GM23248 (cell line): ENCODE measurements around the gene C3AR1. TPM values are rescaled to one million over a fixed set of nuclear protein-coding genes. Genes with fewer than 3 reads are reported as not detected.

ENCODE experiments used
- DNase-seq: peaks from one replicate; pipeline ENCODE4 v3.0.0-alpha.2; 2015
- H2AFZ ChIP-seq: fragments of 200-600 bp; sonication (generic); 2 replicates; pipeline ENCODE4 v1.6.1; 2016; ENCODE audit warnings: antibody characterized with exemption
- H3F3A ChIP-seq: fragments of 200-600 bp; sonication (generic); 2 replicates; pipeline ENCODE4 v1.6.1; 2016; ENCODE audit warnings: mild to moderate bottlenecking, antibody characterized with exemption, mixed run types; ENCODE audit not compliant: insufficient read depth
- H3K27ac ChIP-seq: fragments of 200-600 bp; sonication (generic); 2 replicates; pipeline ENCODE4 v1.5.1; 2016; ENCODE audit warnings: mild to moderate bottlenecking
- H3K27me3 ChIP-seq: fragments of 200-600 bp; sonication (generic); replicated peaks from 2 replicates; pipeline ENCODE4 v1.6.1; 2016; ENCODE audit warnings: mild to moderate bottlenecking; ENCODE audit not compliant: insufficient read depth
- H3K36me3 ChIP-seq: fragments of 200-600 bp; sonication (generic); 2 replicates; pipeline ENCODE4 v1.6.1; 2016; ENCODE audit warnings: low read depth, mild to moderate bottlenecking
- H3K4me1 ChIP-seq: fragments of 200-600 bp; sonication (generic); 2 replicates; pipeline ENCODE4 v1.6.1; 2016; ENCODE audit warnings: mild to moderate bottlenecking; ENCODE audit not compliant: insufficient read depth
- H3K4me2 ChIP-seq: fragments of 200-600 bp; sonication (generic); one replicate; pipeline ENCODE4 v1.6.1; 2016; ENCODE audit warnings: mild to moderate bottlenecking; ENCODE audit not compliant: unreplicated experiment
- H3K4me3 ChIP-seq: fragments of 200-600 bp; sonication (generic); 2 replicates; pipeline ENCODE4 v1.5.1; 2016; ENCODE audit warnings: mild to moderate bottlenecking
- H3K79me2 ChIP-seq: fragments of 200-600 bp; sonication (generic); 2 replicates; pipeline ENCODE4 v1.6.1; 2016; ENCODE audit warnings: mild to moderate bottlenecking; ENCODE audit not compliant: insufficient read depth
- H3K9ac ChIP-seq: fragments of 200-600 bp; sonication (generic); 2 replicates; pipeline ENCODE4 v1.6.1; 2016; ENCODE audit warnings: mild to moderate bottlenecking
- H3K9me2 ChIP-seq: fragments of 200-600 bp; sonication (generic); 2 replicates; pipeline ENCODE4 v1.6.1; 2016; ENCODE audit warnings: mixed run types, mild to moderate bottlenecking, moderate library complexity; ENCODE audit not compliant: insufficient read depth
- H3K9me3 ChIP-seq: fragments of 200-600 bp; sonication (generic); one replicate; pipeline ENCODE4 v1.6.1; 2017; ENCODE audit warnings: low read depth
- H4K20me1 ChIP-seq: fragments of 200-600 bp; sonication (generic); 2 replicates; pipeline ENCODE4 v1.6.0; 2016; ENCODE audit not compliant: insufficient read depth
- EZH2 ChIP-seq: fragments of 200-600 bp; sonication (generic); IDR thresholded peaks from 2 replicates; pipeline ENCODE4 v1.6.1; 2018; ENCODE audit warnings: antibody characterized with exemption, mild to moderate bottlenecking; ENCODE audit not compliant: insufficient read depth, poor library complexity, severe bottlenecking
- EZH2phosphoT487 ChIP-seq: fragments of 200-600 bp; sonication (generic); IDR thresholded peaks from 2 replicates; pipeline ENCODE4 v1.6.1; 2018; ENCODE audit warnings: antibody characterized with exemption, moderate library complexity, mild to moderate bottlenecking, low read depth; ENCODE audit not compliant: insufficient read depth
- WGBS, 2 experiments: methylation state at CpG; one replicate each; pipeline ENCODE4 v1.1.6; 2015 to 2017; ENCODE audit warnings: low lambda C conversion rate in 2 of 2, low coverage in 1 of 2; ENCODE audit errors: missing lambda C conversion rate in 2 of 2; 5-methylcytosine and 5-hydroxymethylcytosine counted together
- in situ Hi-C: fragments of 300-500 bp; cut with MboI; formaldehyde crosslinking; loops from 2 replicates; pipeline ENCODE4 v1.15.0; 2020
- polyA plus RNA-seq: library from polyadenylated mRNA; unstranded; fragments of >200 nt; fragmentation: Nextera tagmentation; extraction: Ambion mirVana; gene quantifications from 2 replicates; pipeline ENCODE4 v1.2.1, GENCODE V29; 2016
- total RNA-seq: library from RNA; depleted of rRNA; stranded (reverse); fragments of >200 nt; shearing (Covaris generic); gene quantifications from 2 replicates; pipeline ENCODE4 v1.2.3, GENCODE V29; 2014

Gene C3AR1
- total and polyA plus RNA-seq, 2 experiments from 2014 or later, result 0.24 TPM; not detected in 1

- in situ Hi-C loops, result no loop called here
- 27 to 29% methylated on average over 8 of the region's 8 CpGs for WGBS, 2 experiments
- H3K27ac ChIP-seq, result no peak overlapping the region
- TF ChIP-seq EZH2 (no peak), EZH2phosphoT487 (no peak)
- H3K4me1 ChIP-seq, result no peaks in the 10 kb centered on the region
- no peak overlapping the region for H3K9ac ChIP-seq
- no peaks in the 10 kb centered on the region for H3K79me2 ChIP-seq
- H3K4me3 ChIP-seq, result no peak overlapping the region
- H2AFZ ChIP-seq, result no peak overlapping the region
- H3K27me3 ChIP-seq, result no peaks in the 10 kb centered on the region
- H3K9me2 ChIP-seq, result no peaks in the 10 kb centered on the region
- peak; percentile 83 for DNase-seq
- no peaks in the 10 kb centered on the region for H3F3A ChIP-seq
- no peaks in the 10 kb centered on the region for H4K20me1 ChIP-seq
- no peak overlapping the region for H3K4me2 ChIP-seq
- peaks cover 52% of the 10 kb centered on the region for H3K36me3 ChIP-seq
- H3K9me3 ChIP-seq, result no peaks in the 10 kb centered on the region
Observed at GRCh38 chr12:8045952-8046944, 19.9 kb downstream of the C3AR1 start.

DNA sequence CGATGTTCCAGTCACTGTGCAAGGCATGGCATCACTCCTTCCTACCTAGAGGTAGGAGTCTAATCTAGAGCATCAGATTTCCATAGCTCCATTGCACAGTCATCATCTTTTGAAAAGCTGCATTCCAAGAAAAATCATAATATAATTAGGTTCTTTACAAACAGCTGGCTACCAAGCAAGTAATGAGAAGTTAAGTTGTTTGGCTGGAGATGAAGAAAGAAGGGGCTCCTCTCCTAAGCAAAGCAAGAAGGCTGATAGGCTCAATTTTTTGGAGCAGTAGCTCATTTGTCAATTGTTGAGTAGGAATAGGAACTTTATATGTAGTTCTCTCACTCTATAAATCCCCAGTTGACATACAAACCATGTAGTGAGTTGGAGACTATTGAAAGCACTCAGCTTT is 25.4 kb downstream of the C3AR1 start:
- no peak overlapping the region for H3K27ac ChIP-seq
- no peak overlapping the region for H3K4me2 ChIP-seq
- no peaks in the 10 kb centered on the region for H3K27me3 ChIP-seq
- no peak for DNase-seq
- in situ Hi-C loops, result no loop called here
- H3K79me2 ChIP-seq, result peaks cover 52% of the 10 kb centered on the region
- no peak overlapping the region for H3K9ac ChIP-seq
- TF ChIP-seq EZH2phosphoT487 (no peak), EZH2 (no peak)
- H3F3A ChIP-seq, result peaks cover 16% of the 10 kb centered on the region
- H4K20me1 ChIP-seq, result peaks cover 6% of the 10 kb centered on the region; the same call in 1 of the 2 replicates
- WGBS, 2 experiments, result 95 to 100% methylated on average over 1 of the region's 1 CpG
- peaks cover 42% of the 10 kb centered on the region for H3K36me3 ChIP-seq
- H3K9me2 ChIP-seq, result no peaks in the 10 kb centered on the region
- H3K4me1 ChIP-seq, result peaks cover 24% of the 10 kb centered on the region
- no peak overlapping the region for H2AFZ ChIP-seq
- no peak overlapping the region for H3K4me3 ChIP-seq
- H3K9me3 ChIP-seq, result no peaks in the 10 kb centered on the region

GRCh38 chr12:8038659-8039114 is 27.5 kb downstream of the C3AR1 start:
- no peaks in the 10 kb centered on the region for H3K9me3 ChIP-seq
- H3K27me3 ChIP-seq, result no peaks in the 10 kb centered on the region
- peak overlapping the region; percentile 8; the same call in 1 of the 2 replicates for H2AFZ ChIP-seq
- peak overlapping the region; percentile 59 for H3K9ac ChIP-seq
- peak overlapping the region; percentile 58 for H3K27ac ChIP-seq
- DNase-seq, result peak; percentile 88
- in situ Hi-C loops, result no loop called here
- no peaks in the 10 kb centered on the region for H3K9me2 ChIP-seq
- TF ChIP-seq EZH2phosphoT487, result no peak
- no peak for TF ChIP-seq EZH2
- WGBS, 2 experiments, result 4 to 5% methylated on average over 13 of the region's 13 CpGs
- H3K4me1 ChIP-seq, result peaks cover 42% of the 10 kb centered on the region
- peaks cover 27% of the 10 kb centered on the region for H3K36me3 ChIP-seq
- peaks cover 37% of the 10 kb centered on the region for H3F3A ChIP-seq
- H4K20me1 ChIP-seq, result peaks cover 6% of the 10 kb centered on the region; the same call in 1 of the 2 replicates
- peak overlapping the region; percentile 49 for H3K4me3 ChIP-seq
- H3K79me2 ChIP-seq, result peaks cover 73% of the 10 kb centered on the region
- H3K4me2 ChIP-seq, result peak overlapping the region; percentile 87

DNA sequence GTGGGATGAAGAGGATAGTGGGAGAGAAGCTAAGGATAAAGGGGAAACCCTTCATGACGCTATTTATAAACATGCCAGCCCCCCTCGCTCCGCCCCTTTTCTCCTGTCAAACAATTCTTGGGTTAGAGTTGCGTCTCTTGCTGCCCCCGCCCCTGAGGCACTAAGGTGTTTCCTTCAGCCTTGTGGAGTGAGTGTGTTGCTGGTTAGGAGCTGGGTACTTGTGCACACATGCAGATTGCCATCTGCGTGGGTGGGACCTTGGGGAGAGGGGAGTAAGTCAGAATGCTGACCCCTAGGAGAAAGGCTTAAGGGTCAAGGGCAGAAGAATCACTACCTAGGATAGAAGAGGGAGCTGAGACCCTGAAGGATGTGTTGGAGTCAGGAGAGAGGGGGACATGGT is 28.2 kb downstream of the C3AR1 start:
- WGBS, 2 experiments, result 49 to 50% methylated on average over 6 of the region's 6 CpGs
- H3K4me3 ChIP-seq, result no peak overlapping the region
- peak overlapping the region; percentile 87 for H3K4me2 ChIP-seq
- no peaks in the 10 kb centered on the region for H3K9me3 ChIP-seq
- 0 out of 2 replicates have a peak overlapping the region, but pooled peaks have one; percentile 59 for H3K9ac ChIP-seq
- peaks cover 6% of the 10 kb centered on the region; the same call in 1 of the 2 replicates for H4K20me1 ChIP-seq
- TF ChIP-seq EZH2 (no peak), EZH2phosphoT487 (no peak)
- no peaks in the 10 kb centered on the region for H3K27me3 ChIP-seq
- in situ Hi-C loops, result no loop called here
- H3K27ac ChIP-seq, result peak overlapping the region; percentile 58
- H3K9me2 ChIP-seq, result no peaks in the 10 kb centered on the region
- peaks cover 80% of the 10 kb centered on the region for H3K79me2 ChIP-seq
- no peak overlapping the region for H2AFZ ChIP-seq
- H3K36me3 ChIP-seq, result peaks cover 22% of the 10 kb centered on the region; the same call in 1 of the 2 replicates
- DNase-seq, result no peak
- H3F3A ChIP-seq, result peaks cover 40% of the 10 kb centered on the region
- peaks cover 42% of the 10 kb centered on the region for H3K4me1 ChIP-seq
